H1 (cell line): ENCODE results near the gene WDR6. TPM values are rescaled to one million over a fixed set of nuclear protein-coding genes. Genes with fewer than 3 reads are reported as not detected.

Source experiments
- CTCF ChIA-PET: fragments of 300-600 bp; sonication (Branson Sonifier 250); formaldehyde crosslinking; loops from one replicate; lab custom pipeline; 2021; ENCODE audit not compliant: partially characterized antibody; lab: Charles Lee
- POLR2A ChIA-PET: fragments of 300-600 bp; sonication (Branson Sonifier 250); formaldehyde crosslinking; loops from one replicate; lab custom pipeline; 2021; ENCODE audit warnings: inconsistent platforms; ENCODE audit not compliant: partially characterized antibody; lab: Charles Lee
- DNase-seq, 2 experiments: peaks; one replicate each; pipeline versions ENCODE4 v3.0.0 to v3.0.0-alpha.2; 2010 to 2022; ENCODE audit warnings: low spot score in 2 of 2, low read depth in 1 of 2, mixed read lengths in 1 of 2
- FAIRE-seq: peaks from 2 replicates; lab custom pipeline; 2011; peaks lifted over from hg19 to GRCh38; lab: Jason Lieb, UNC
- H2AFZ ChIP-seq: 2 replicates; pipeline ENCODE4 v1.8.1; 2012; ENCODE audit warnings: low read length, inconsistent platforms
- H2AK5ac ChIP-seq: 2 replicates; pipeline ENCODE4 v1.6.1; 2013; ENCODE audit warnings: low read depth, low read length
- H2BK120ac ChIP-seq: replicated peaks from 2 replicates; pipeline ENCODE3; 2013; ENCODE audit warnings: low read depth, low read length, inconsistent platforms
- H2BK12ac ChIP-seq: 2 replicates; pipeline ENCODE4 v1.6.1; 2013; ENCODE audit warnings: low read depth, low read length
- H2BK15ac ChIP-seq: 2 replicates; pipeline ENCODE4 v1.6.1; 2013; ENCODE audit warnings: low read length
- H2BK20ac ChIP-seq: 2 replicates; pipeline ENCODE4 v1.6.1; 2013; ENCODE audit warnings: low read length
- H2BK5ac ChIP-seq: 2 replicates; pipeline ENCODE4 v1.6.1; 2013; ENCODE audit warnings: low read depth, low read length
- H3K14ac ChIP-seq: 2 replicates; pipeline ENCODE4 v1.6.1; 2013; ENCODE audit warnings: inconsistent platforms; ENCODE audit not compliant: insufficient read length
- H3K18ac ChIP-seq: 2 replicates; pipeline ENCODE4 v1.6.1; 2013; ENCODE audit warnings: low read length; ENCODE audit errors: extremely low read depth
- H3K23ac ChIP-seq: 2 replicates; pipeline ENCODE4 v1.6.1; 2013; ENCODE audit warnings: inconsistent platforms; ENCODE audit not compliant: insufficient read length
- H3K23me2 ChIP-seq: 2 replicates; pipeline ENCODE4 v1.6.1; 2013; ENCODE audit warnings: low read depth, low read length
- H3K27ac ChIP-seq: 2 replicates; pipeline ENCODE4 v1.6.1; 2011; ENCODE audit warnings: low read depth, low read length, inconsistent platforms
- H3K27me3 ChIP-seq, 4 experiments: replicated peaks in 1 of 4; 1 replicate in 1 of 4; 2 replicates in 3 of 4; pipeline versions ENCODE4 v1.6.1 to v1.8.1; 2011 to 2013; ENCODE audit warnings: low read length in 3 of 4, mild to moderate bottlenecking in 3 of 4, inconsistent platforms in 2 of 4, mixed read lengths in 2 of 4, moderate library complexity in 1 of 4; ENCODE audit not compliant: control insufficient read depth in 3 of 4, insufficient read depth in 3 of 4; ENCODE audit errors: extremely low read depth in 1 of 4
- H3K36me3 ChIP-seq, 4 experiments: 2 replicates each; pipeline versions ENCODE4 v1.6.1 to v1.8.1; 2011 to 2013; ENCODE audit warnings: mild to moderate bottlenecking in 4 of 4, low read length in 3 of 4, moderate library complexity in 2 of 4, control low read depth in 1 of 4, inconsistent platforms in 1 of 4; ENCODE audit not compliant: insufficient read depth in 4 of 4, control insufficient read depth in 2 of 4
- H3K4ac ChIP-seq: replicated peaks from 2 replicates; pipeline ENCODE3; 2013; ENCODE audit warnings: low read length, low read depth, mixed read lengths, inconsistent platforms; ENCODE audit not compliant: insufficient read length
- H3K4me1 ChIP-seq, 4 experiments: replicated peaks in 1 of 4; 1 replicate in 1 of 4; 2 replicates in 3 of 4; pipeline versions ENCODE4 v1.6.1 to v1.8.1; 2011 to 2013; ENCODE audit warnings: low read length in 3 of 4, inconsistent platforms in 2 of 4, mixed read lengths in 1 of 4; ENCODE audit not compliant: insufficient read depth in 4 of 4, control insufficient read depth in 3 of 4
- H3K4me2 ChIP-seq, 2 experiments: 2 replicates each; pipeline versions ENCODE4 v1.6.1 to v1.8.1; 2011 to 2013; ENCODE audit warnings: low read depth in 2 of 2, low read length in 2 of 2, control low read depth in 1 of 2, inconsistent platforms in 1 of 2, mild to moderate bottlenecking in 1 of 2; ENCODE audit not compliant: insufficient read depth in 1 of 2
- H3K4me3 ChIP-seq, 4 experiments: fragments of 200-600, 300-600 bp in 1 of 4; sonication (generic), shearing (Covaris generic), sonication (Bioruptor Twin) in 1 of 4; 2 replicates each; pipeline versions ENCODE4 v1.5.1 to v1.8.1; 2011 to 2016; ENCODE audit warnings: low read length in 4 of 4, low read depth in 3 of 4, control low read depth in 2 of 4, inconsistent platforms in 2 of 4, mild to moderate bottlenecking in 2 of 4, mixed read lengths in 1 of 4, moderate library complexity in 1 of 4; ENCODE audit not compliant: insufficient read depth in 2 of 4; ENCODE audit errors: extremely low read depth in 1 of 4
- H3K56ac ChIP-seq: replicated peaks from 2 replicates; pipeline ENCODE3; 2013; ENCODE audit warnings: low read depth, mild to moderate bottlenecking, mixed read lengths, low read length, inconsistent platforms; ENCODE audit not compliant: insufficient read length
- H3K79me1 ChIP-seq: 2 replicates; pipeline ENCODE4 v1.6.1; 2013; ENCODE audit warnings: low read depth, low read length, control low read depth
- H3K79me2 ChIP-seq, 2 experiments: 2 replicates each; pipeline versions ENCODE4 v1.6.1 to v1.8.1; 2012 to 2013; ENCODE audit warnings: low read length in 2 of 2, mild to moderate bottlenecking in 2 of 2, inconsistent platforms in 1 of 2; ENCODE audit not compliant: insufficient read depth in 2 of 2, control insufficient read depth in 1 of 2
- H3K9ac ChIP-seq, 4 experiments: replicated peaks in 1 of 4; 1 replicate in 1 of 4; 2 replicates in 3 of 4; pipeline versions ENCODE4 v1.6.1 to v1.8.1; 2011 to 2013; ENCODE audit warnings: low read depth in 3 of 4, low read length in 3 of 4, control low read depth in 2 of 4, mild to moderate bottlenecking in 2 of 4, moderate library complexity in 2 of 4, inconsistent platforms in 1 of 4; ENCODE audit errors: extremely low read depth in 1 of 4
- H3K9me3 ChIP-seq, 2 experiments: 2 replicates each; pipeline versions ENCODE4 v1.6.1 to v1.8.1; 2012 to 2013; ENCODE audit warnings: mild to moderate bottlenecking in 2 of 2, moderate library complexity in 2 of 2, control low read depth in 1 of 2, inconsistent platforms in 1 of 2, low read depth in 1 of 2, low read length in 1 of 2, mixed read lengths in 1 of 2; ENCODE audit not compliant: insufficient read depth in 2 of 2
- H4K20me1 ChIP-seq, 2 experiments: replicated peaks in 1 of 2; 2 replicates each; pipeline versions ENCODE3 to v1.8.1; 2011 to 2013; ENCODE audit warnings: inconsistent platforms in 2 of 2, low read length in 2 of 2, mild to moderate bottlenecking in 1 of 2; ENCODE audit not compliant: insufficient read depth in 2 of 2, control insufficient read depth in 1 of 2
- H4K5ac ChIP-seq: 2 replicates; pipeline ENCODE4 v1.6.1; 2013; ENCODE audit warnings: low read length, low read depth, mixed read lengths, inconsistent platforms; ENCODE audit not compliant: insufficient read length
- H4K8ac ChIP-seq: 2 replicates; pipeline ENCODE4 v1.8.0; 2013; ENCODE audit warnings: mild to moderate bottlenecking, moderate library complexity, low read length, inconsistent platforms; ENCODE audit not compliant: insufficient read depth; ENCODE audit errors: extremely low read depth
- H4K91ac ChIP-seq: replicated peaks from 2 replicates; pipeline ENCODE3; 2013; ENCODE audit warnings: low read length, mixed read lengths, inconsistent platforms; ENCODE audit not compliant: insufficient read length
- ATF3 ChIP-seq: IDR thresholded peaks from 2 replicates; pipeline ENCODE4 v1.6.1; 2011; ENCODE audit warnings: low read depth, mild to moderate bottlenecking, low read length; ENCODE audit not compliant: insufficient read depth
- BCL11A ChIP-seq, 2 experiments: IDR thresholded peaks; one replicate each; pipeline ENCODE4 v1.6.1; 2011; ENCODE audit warnings: low read depth in 2 of 2, low read length in 2 of 2, mild to moderate bottlenecking in 2 of 2
- EP300 ChIP-seq, 2 experiments: IDR thresholded peaks; 1 replicate in 1 of 2; 2 replicates in 1 of 2; pipeline ENCODE4 v1.6.1; 2011 to 2012; ENCODE audit warnings: low read depth in 2 of 2, low read length in 2 of 2, mild to moderate bottlenecking in 2 of 2, borderline replicate concordance in 1 of 2, inconsistent platforms in 1 of 2, moderate library complexity in 1 of 2
- HDAC2 ChIP-seq, 2 experiments: fragments of 300-600 bp in 1 of 2; sonication (generic) in 1 of 2; IDR thresholded peaks; 2 replicates each; pipeline ENCODE4 v1.6.1; 2011 to 2012; ENCODE audit warnings: low read depth in 2 of 2, low read length in 2 of 2, mild to moderate bottlenecking in 2 of 2, moderate library complexity in 2 of 2, borderline replicate concordance in 1 of 2, inconsistent platforms in 1 of 2
- RAD21 ChIP-seq, 2 experiments: IDR thresholded peaks in 1 of 2; conservative IDR thresholded peaks in 1 of 2; 2 replicates each; pipeline ENCODE4 v1.6.1; 2011; ENCODE audit warnings: low read depth in 2 of 2, low read length in 2 of 2, improper control_type of control experiment in 1 of 2, inconsistent platforms in 1 of 2, mild to moderate bottlenecking in 1 of 2, moderate library complexity in 1 of 2
- RFX5 ChIP-seq: IDR thresholded peaks from 2 replicates; pipeline ENCODE4 v1.6.1; 2011; ENCODE audit warnings: low read depth, low read length, improper control_type of control experiment, borderline replicate concordance
- SAP30 ChIP-seq: fragments of 300-600 bp; sonication (generic); IDR thresholded peaks from 2 replicates; pipeline ENCODE4 v1.7.1; 2012; ENCODE audit warnings: low read length, moderate library complexity, mild to moderate bottlenecking, inconsistent platforms; ENCODE audit not compliant: insufficient read depth, insufficient replicate concordance
- SIRT6 ChIP-seq: IDR thresholded peaks from one replicate; pipeline ENCODE4 v1.7.1; 2012; ENCODE audit warnings: low read length, inconsistent platforms
- SP2 ChIP-seq: IDR thresholded peaks from 2 replicates; pipeline ENCODE4 v1.6.1; 2012; ENCODE audit warnings: mild to moderate bottlenecking, low read length, inconsistent platforms
- USF2 ChIP-seq: IDR thresholded peaks from 2 replicates; pipeline ENCODE4 v1.6.1; 2011; ENCODE audit warnings: low read length, improper control_type of control experiment
- WGBS, 2 experiments: shearing (Covaris generic) in 1 of 2; methylation state at CpG; one replicate each; pipeline versions ENCODE4 v1.1.6 to v1.1.7; 2013 to 2015; ENCODE audit warnings: low lambda C conversion rate in 2 of 2, mixed read lengths in 2 of 2, inconsistent platforms in 1 of 2, low coverage in 1 of 2, missing lambda C conversion rate in 1 of 2; ENCODE audit not compliant: insufficient replicate concordance in 2 of 2, insufficient coverage in 1 of 2, insufficient read length in 1 of 2; ENCODE audit errors: extremely low coverage in 1 of 2, missing lambda C conversion rate in 1 of 2; 5-methylcytosine and 5-hydroxymethylcytosine counted together
- polyA plus RNA-seq, 7 experiments: library from polyadenylated mRNA; depleted of rRNA in 3 of 7; stranded (reverse) in 5 of 7; unstranded in 2 of 7; fragments of >200 nt in 5 of 7; fragments of 200-250 nt in 2 of 7; gene quantifications; 1 replicate in 5 of 7; 2 replicates in 1 of 7; 4 replicates in 1 of 7; pipeline versions ENCODE4 v1.2.1 to v1.2.3, GENCODE V29; 2011 to 2013; ENCODE audit warnings: missing spikeins in 2 of 7, mixed read lengths in 2 of 7
- total RNA-seq: library from RNA; stranded (reverse); fragmentation: NEBNext Ultra II Directional; extraction: Animal tissue kit (Norgen Biotek cat#: 25700); gene quantifications from 2 replicates; pipeline ENCODE4 v1.2.1, GENCODE V29; 2021

Gene WDR6
- total and polyA plus RNA-seq, 2 of the 8 experiments (the other 6 are each of a cell fraction or from before 2014, with no cell fraction given) = 180 to 257 TPM

GRCh38 chr3:49029563-49029884, 22.3 kb downstream of the WDR6 start:
- DNase-seq = no peak
- no peak overlapping the region for H3K9ac ChIP-seq
- no peak overlapping the region for H2BK5ac ChIP-seq
- H3K79me2 ChIP-seq = peaks cover 4 to 15% of the 10 kb centered on the region in 2 experiments; a peak in 3 of 4 replicates
- H3K14ac ChIP-seq = no peak overlapping the region
- no peak overlapping the region for H2BK120ac ChIP-seq
- H3K56ac ChIP-seq = no peak overlapping the region
- peak overlapping the region; percentile 88 to 98 for H3K4me2 ChIP-seq
- peak overlapping the region in 1 of 4 experiments; percentile 76; a peak in 2 of 8 replicates for H3K4me3 ChIP-seq
- no peak overlapping the region for H2AFZ ChIP-seq
- ChIA-PET CTCF (no interaction called here), POLR2A (interaction anchor here (0.6 to 33.9 kb wide), 25 partner anchors 11 to 405 kb away, joined by 3 to 1518 read pairs (median 4); partner anchors contain the start of genes CELSR3, DALRD3, IP6K2 and LAMB2)
- H4K8ac ChIP-seq = no peak overlapping the region
- no peaks in the 10 kb centered on the region; a peak in 1 of 7 replicates for H3K27me3 ChIP-seq
- H3K18ac ChIP-seq = no peak overlapping the region
- H4K5ac ChIP-seq = no peak overlapping the region
- H4K91ac ChIP-seq = no peak overlapping the region
- H3K23me2 ChIP-seq = peaks cover 7% of the 10 kb centered on the region
- peaks cover 44 to 68% (median 62%) of the 10 kb centered on the region in 4 experiments for H3K36me3 ChIP-seq
- FAIRE-seq = no peak
- H2AK5ac ChIP-seq = no peak overlapping the region
- H2BK20ac ChIP-seq = no peak overlapping the region
- H2BK15ac ChIP-seq = no peak overlapping the region
- no peak overlapping the region for H3K23ac ChIP-seq
- peaks cover 6 to 21% of the 10 kb centered on the region in 2 experiments for H4K20me1 ChIP-seq
- H3K79me1 ChIP-seq = peaks cover 8% of the 10 kb centered on the region
- H3K27ac ChIP-seq = no peak overlapping the region
- H2BK12ac ChIP-seq = no peak overlapping the region
- H3K4ac ChIP-seq = no peak overlapping the region
- TF ChIP-seq EP300 (IDR thresholded peaks at IDR 0.05; ENCODE audit: borderline replicate concordance in 1 of 2, low read depth in 2 of 2, low read length in 2 of 2) (no peak), RAD21 (IDR thresholded peaks at IDR 0.05 in 1 of 2, conservative IDR thresholded peaks at IDR 0.05 in 1 of 2; ENCODE audit: low read depth in 2 of 2, low read length in 2 of 2) (no peak), USF2 (no peak), SP2 (no peak), HDAC2 (IDR thresholded peaks at IDR 0.05; ENCODE audit: borderline replicate concordance in 1 of 2, low read depth in 2 of 2, low read length in 2 of 2) (no peak), RFX5 (no peak), SAP30 (no peak), BCL11A (IDR thresholded peaks at IDR 0.05; ENCODE audit: low read depth in 2 of 2, low read length in 2 of 2) (no peak), SIRT6 (no peak), ATF3 (no peak)
- no peaks in the 10 kb centered on the region for H3K9me3 ChIP-seq
- WGBS, 2 experiments = 16% methylated on average over 7 of the region's 7 CpGs; no CpG with 5 or more reads in 1 of the 2 experiments
- H3K4me1 ChIP-seq = peaks cover 0 to 8% (median 6%) of the 10 kb centered on the region in 4 experiments; a peak in 5 of 7 replicates
